Fibroblast of lung (primary cell): ENCODE data around the gene NAB2.

Experiments used
- CTCF ChIP-seq, 2 donors: IDR thresholded peaks in 1 of 2; conservative IDR thresholded peaks in 1 of 2; 1 replicate in 1 of 2; 2 replicates in 1 of 2; pipeline ENCODE4 v1.5.1; 2011 to 2012; ENCODE audit warnings: low read length in 2 of 2, control low read depth in 1 of 2, inconsistent platforms in 1 of 2, low read depth in 1 of 2, mild to moderate bottlenecking in 1 of 2
- EZH2 ChIP-seq: IDR thresholded peaks from 2 replicates; pipeline ENCODE4 v1.5.1; 2012; ENCODE audit warnings: low read length, control low read depth, mild to moderate bottlenecking; ENCODE audit errors: missing control alignments

DNA sequence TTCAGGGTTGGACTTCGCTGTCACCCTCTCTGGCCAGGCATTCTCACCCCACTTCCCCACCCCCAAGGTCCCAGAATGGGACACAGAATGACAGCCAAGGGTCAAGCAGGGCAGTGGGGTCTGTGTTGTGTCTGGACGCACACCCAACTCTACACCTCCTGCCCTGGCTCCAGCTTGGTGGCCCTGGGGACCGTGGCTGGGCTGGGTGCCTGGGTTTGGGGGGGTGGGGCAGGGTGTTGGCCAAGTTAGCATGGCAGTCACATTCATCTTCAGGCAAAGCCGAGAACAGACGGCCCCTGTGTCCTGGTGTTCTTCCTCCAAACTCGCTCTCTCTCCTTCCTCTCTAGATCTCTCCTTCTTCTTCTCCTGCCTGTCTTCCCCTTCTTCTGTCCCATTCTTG is 45.0 kb downstream of the NAB2 start:
- TF ChIP-seq CTCF (conservative IDR thresholded peaks at IDR 0.05 in 1 of 2, IDR thresholded peaks at IDR 0.05 in 1 of 2; ENCODE audit: low read depth in 1 of 2, low read length in 2 of 2): no peak
- TF ChIP-seq EZH2: no peak
